Suprapubic skin (tissue), 4 donors: ENCODE measurements around the gene SH2D6.

Experiments used
- EP300 ChIP-seq: sonication (generic); formaldehyde crosslinking; IDR thresholded peaks from one replicate; pipeline ENCODE4 v1.6.1; 2017; ENCODE audit warnings: antibody characterized with exemption
- POLR2A ChIP-seq, 2 donors: fragments of 450-650 bp; IDR thresholded peaks; one replicate each; pipeline ENCODE4 v1.6.1; 2017; ENCODE audit warnings: antibody characterized with exemption in 2 of 2, mild to moderate bottlenecking in 2 of 2, moderate library complexity in 2 of 2
- POLR2AphosphoS5 ChIP-seq, 3 donors: sonication (generic); formaldehyde crosslinking; IDR thresholded peaks; one replicate each; pipeline ENCODE4 v1.6.1; 2017; ENCODE audit warnings: antibody characterized with exemption in 3 of 3
- TF ChIP-seq, protein P1 (sequence below), 2 donors: fragments of 200-600 bp in 1 of 2; fragments of 450-650 bp in 1 of 2; sonication (generic) in 1 of 2; IDR thresholded peaks; one replicate each; pipeline ENCODE4 v1.5.1; 2016 to 2019; ENCODE audit warnings: antibody characterized with exemption in 2 of 2, mild to moderate bottlenecking in 1 of 2, moderate library complexity in 1 of 2

DNA sequence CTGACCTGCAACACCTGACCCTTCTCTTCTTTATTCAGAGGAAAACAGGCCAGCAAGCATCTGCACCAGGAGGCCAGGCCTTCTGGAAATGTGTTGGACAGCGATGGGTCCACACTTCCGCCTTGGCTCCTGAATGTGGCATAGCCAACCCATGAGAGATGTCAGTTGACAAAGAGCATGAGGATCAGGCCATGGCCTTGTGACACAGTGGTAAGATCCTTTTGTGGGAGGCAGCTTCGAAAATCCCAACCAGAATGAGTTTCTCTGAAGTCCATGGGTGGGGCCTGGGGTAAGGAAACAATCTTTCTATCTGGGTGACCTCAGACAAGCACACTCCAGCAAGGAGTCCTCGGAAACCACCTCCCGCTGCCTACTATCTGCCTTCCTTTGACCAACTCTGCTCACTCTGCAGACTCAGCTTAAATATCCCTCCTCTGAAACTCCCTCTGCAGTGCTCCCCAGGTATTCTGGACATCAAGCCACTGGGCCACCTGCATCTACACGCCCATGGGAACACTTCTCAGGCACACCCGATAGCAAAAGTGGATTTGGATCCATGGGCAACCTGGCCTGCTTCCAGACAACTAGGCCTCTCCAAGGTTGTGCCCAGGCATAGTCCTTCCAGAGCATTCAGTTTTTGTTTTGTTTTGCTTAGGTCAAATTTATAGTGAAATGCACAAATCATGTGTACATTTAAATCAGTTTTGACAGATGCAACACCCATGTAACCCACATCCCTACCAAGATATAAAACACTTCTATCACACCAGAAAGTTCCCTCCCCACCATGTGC, 3.6 kb upstream of the SH2D6 start:
- TF ChIP-seq, protein P1, sequence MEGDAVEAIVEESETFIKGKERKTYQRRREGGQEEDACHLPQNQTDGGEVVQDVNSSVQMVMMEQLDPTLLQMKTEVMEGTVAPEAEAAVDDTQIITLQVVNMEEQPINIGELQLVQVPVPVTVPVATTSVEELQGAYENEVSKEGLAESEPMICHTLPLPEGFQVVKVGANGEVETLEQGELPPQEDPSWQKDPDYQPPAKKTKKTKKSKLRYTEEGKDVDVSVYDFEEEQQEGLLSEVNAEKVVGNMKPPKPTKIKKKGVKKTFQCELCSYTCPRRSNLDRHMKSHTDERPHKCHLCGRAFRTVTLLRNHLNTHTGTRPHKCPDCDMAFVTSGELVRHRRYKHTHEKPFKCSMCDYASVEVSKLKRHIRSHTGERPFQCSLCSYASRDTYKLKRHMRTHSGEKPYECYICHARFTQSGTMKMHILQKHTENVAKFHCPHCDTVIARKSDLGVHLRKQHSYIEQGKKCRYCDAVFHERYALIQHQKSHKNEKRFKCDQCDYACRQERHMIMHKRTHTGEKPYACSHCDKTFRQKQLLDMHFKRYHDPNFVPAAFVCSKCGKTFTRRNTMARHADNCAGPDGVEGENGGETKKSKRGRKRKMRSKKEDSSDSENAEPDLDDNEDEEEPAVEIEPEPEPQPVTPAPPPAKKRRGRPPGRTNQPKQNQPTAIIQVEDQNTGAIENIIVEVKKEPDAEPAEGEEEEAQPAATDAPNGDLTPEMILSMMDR (IDR thresholded peaks at IDR 0.05) = no peak
- TF ChIP-seq POLR2A (IDR thresholded peaks at IDR 0.05) = no peak
- TF ChIP-seq POLR2AphosphoS5 (IDR thresholded peaks at IDR 0.05) = no peak
- TF ChIP-seq EP300 = no peak
